SK-N-SH (cell line): ENCODE measurements around the gene ATXN2. TPM values are rescaled to one million over a fixed set of nuclear protein-coding genes. Genes with fewer than 3 reads are reported as not detected.

Source experiments
- CTCF ChIA-PET: fragments of 300-600, 350-600 bp; formaldehyde crosslinking; extraction: SDS; loops from one replicate; lab custom pipeline; 2021; lab: Yijun Ruan, JAX
- POLR2A ChIA-PET: fragments of 350-600 bp; sonication (Branson Sonifier 250); formaldehyde crosslinking; extraction: SDS; loops from one replicate; lab custom pipeline; 2020; ENCODE audit warnings: antibody characterized with exemption, inconsistent platforms; lab: Yijun Ruan, JAX
- DNase-seq: peaks from one replicate; pipeline ENCODE4 v3.0.0; 2012
- H2AFZ ChIP-seq: fragments of 200-600 bp; sonication (generic); 2 replicates; pipeline ENCODE4 v1.8.1; 2016; ENCODE audit warnings: antibody characterized with exemption, mild to moderate bottlenecking, low read depth
- H3F3A ChIP-seq: fragments of 200-600 bp; sonication (generic); replicated peaks from 2 replicates; pipeline ENCODE3; 2016; ENCODE audit warnings: antibody characterized with exemption, mild to moderate bottlenecking; ENCODE audit not compliant: insufficient read depth
- H3K27ac ChIP-seq, 2 experiments: fragments of 200-500 bp in 1 of 2; fragments of 200-600 bp in 1 of 2; sonication (Bioruptor generic) in 1 of 2; sonication (generic), shearing (Covaris generic) in 1 of 2; 2 replicates each; pipeline versions ENCODE4 v1.5.1 to v1.6.1; 2014 to 2016; ENCODE audit warnings: low read depth in 2 of 2, inconsistent platforms in 1 of 2, low read length in 1 of 2, mild to moderate bottlenecking in 1 of 2, mixed read lengths in 1 of 2
- H3K27me3 ChIP-seq: fragments of 200-600 bp; sonication (generic), shearing (Covaris generic); 2 replicates; pipeline ENCODE4 v1.6.1; 2016; ENCODE audit warnings: mixed run types; ENCODE audit not compliant: insufficient read depth
- H3K36me3 ChIP-seq, 2 experiments: fragments of 200-500 bp in 1 of 2; fragments of 200-600 bp in 1 of 2; sonication (Bioruptor generic) in 1 of 2; sonication (generic) in 1 of 2; replicated peaks in 1 of 2; 2 replicates each; pipeline versions ENCODE3 to v1.5.1; 2014 to 2016; ENCODE audit warnings: low read length in 1 of 2, mild to moderate bottlenecking in 1 of 2; ENCODE audit not compliant: insufficient read depth in 2 of 2, control insufficient read depth in 1 of 2
- H3K4me1 ChIP-seq, 2 experiments: fragments of 200-500 bp in 1 of 2; fragments of 200-600 bp in 1 of 2; sonication (Bioruptor generic) in 1 of 2; sonication (generic), shearing (Covaris generic) in 1 of 2; 2 replicates each; pipeline versions ENCODE4 v1.5.1 to v1.6.1; 2014 to 2016; ENCODE audit warnings: low read depth in 1 of 2, low read length in 1 of 2, mixed run types in 1 of 2; ENCODE audit not compliant: insufficient read depth in 2 of 2, control insufficient read depth in 1 of 2
- H3K4me2 ChIP-seq: fragments of 200-600 bp; sonication (generic), shearing (Covaris generic); 2 replicates; pipeline ENCODE4 v1.6.1; 2017; ENCODE audit warnings: mixed run types
- H3K4me3 ChIP-seq, 2 experiments: fragments of 200-500 bp in 1 of 2; fragments of 200-600 bp in 1 of 2; sonication (Bioruptor generic) in 1 of 2; sonication (generic), shearing (Covaris generic) in 1 of 2; 2 replicates each; pipeline versions ENCODE4 v1.5.1 to v1.8.1; 2014 to 2016; ENCODE audit warnings: low read depth in 2 of 2, inconsistent platforms in 1 of 2, low read length in 1 of 2, mild to moderate bottlenecking in 1 of 2, mixed read lengths in 1 of 2, moderate library complexity in 1 of 2
- H3K79me2 ChIP-seq: fragments of 200-600 bp; sonication (generic); 2 replicates; pipeline ENCODE4 v1.8.1; 2017; ENCODE audit warnings: mild to moderate bottlenecking; ENCODE audit not compliant: insufficient read depth
- H3K9ac ChIP-seq: fragments of 200-600 bp; sonication (generic); 2 replicates; pipeline ENCODE4 v1.6.1; 2017; ENCODE audit warnings: mixed run types
- H3K9me2 ChIP-seq: fragments of 200-600 bp; sonication (generic); 2 replicates; pipeline ENCODE4 v1.6.1; 2017; ENCODE audit warnings: mixed run types
- H3K9me3 ChIP-seq: fragments of 200-600 bp; sonication (generic); 2 replicates; pipeline ENCODE4 v1.6.1; 2017; ENCODE audit warnings: mixed run types, mild to moderate bottlenecking, moderate library complexity
- H4K20me1 ChIP-seq: fragments of 200-600 bp; sonication (generic); 2 replicates; pipeline ENCODE4 v1.6.1; 2017; ENCODE audit warnings: mild to moderate bottlenecking, mixed run types; ENCODE audit not compliant: insufficient read depth
- FOXM1 ChIP-seq: IDR thresholded peaks from 2 replicates; pipeline ENCODE4 v1.4.0; 2012; ENCODE audit warnings: low read depth, mild to moderate bottlenecking
- GABPA ChIP-seq: IDR thresholded peaks from 2 replicates; pipeline ENCODE4 v1.4.0; 2012; ENCODE audit warnings: low read depth, mild to moderate bottlenecking
- IRF3 ChIP-seq: fragments of 150-350 bp; IDR thresholded peaks from 2 replicates; pipeline ENCODE4 v1.6.1; 2016; ENCODE audit warnings: mild to moderate bottlenecking, low read depth, low read length
- MAX ChIP-seq: IDR thresholded peaks from 2 replicates; pipeline ENCODE4 v1.4.0; 2012; ENCODE audit warnings: low read depth
- MEF2A ChIP-seq: IDR thresholded peaks from 2 replicates; pipeline ENCODE4 v1.4.0; 2012; ENCODE audit warnings: low read depth, borderline replicate concordance
- NFIC ChIP-seq: IDR thresholded peaks from 2 replicates; pipeline ENCODE4 v1.4.0; 2012; ENCODE audit warnings: borderline replicate concordance
- POLR2AphosphoS5 ChIP-seq: IDR thresholded peaks from 2 replicates; pipeline ENCODE4 v1.6.1; 2012; ENCODE audit warnings: low read depth, low read length
- RAD21 ChIP-seq: IDR thresholded peaks from 2 replicates; pipeline ENCODE4 v1.6.1; 2012; ENCODE audit warnings: mild to moderate bottlenecking, low read length
- RCOR1 ChIP-seq: fragments of 150-350 bp; IDR thresholded peaks from 2 replicates; pipeline ENCODE4 v1.6.1; 2017; ENCODE audit warnings: antibody characterized with exemption, low read length
- REST ChIP-seq: IDR thresholded peaks from 2 replicates; pipeline ENCODE4 v1.6.1; 2012; ENCODE audit warnings: mild to moderate bottlenecking, low read depth, low read length, moderate library complexity
- RFX5 ChIP-seq: IDR thresholded peaks from 2 replicates; pipeline ENCODE4 v1.6.1; 2012; ENCODE audit warnings: mild to moderate bottlenecking, improper control_type of control experiment, low read length
- TAF1 ChIP-seq: IDR thresholded peaks from 2 replicates; pipeline ENCODE4 v1.6.1; 2012; ENCODE audit warnings: low read depth, mild to moderate bottlenecking, low read length, moderate library complexity, borderline replicate concordance
- TEAD4 ChIP-seq: IDR thresholded peaks from 2 replicates; pipeline ENCODE4 v1.4.0; 2012; ENCODE audit warnings: mild to moderate bottlenecking, borderline replicate concordance; ENCODE audit not compliant: insufficient read depth
- YY1 ChIP-seq: IDR thresholded peaks from 2 replicates; pipeline ENCODE4 v1.4.0; 2012; ENCODE audit warnings: low read depth, mild to moderate bottlenecking
- WGBS: methylation state at CpG from one replicate; pipeline ENCODE4 v1.1.6; 2017; ENCODE audit warnings: low lambda C conversion rate; 5-methylcytosine and 5-hydroxymethylcytosine counted together
- polyA plus RNA-seq, 3 experiments: library from polyadenylated mRNA; depleted of rRNA; stranded (reverse); fragments of >200 nt; gene quantifications; 2 replicates each; pipeline ENCODE4 v1.2.3, GENCODE V29; 2012

ATXN2 gene
- polyA plus RNA-seq, 1 of the 3 experiments (the other 2 are of a cell fraction): 35.7 TPM

- H3K9ac ChIP-seq: no peak overlapping the region
- H3K79me2 ChIP-seq: peaks cover 100% of the 10 kb centered on the region
- peaks cover 3 to 44% of the 10 kb centered on the region in 2 experiments for H3K36me3 ChIP-seq
- peaks cover 8 to 19% of the 10 kb centered on the region in 2 experiments; a peak in 3 of 4 replicates for H3K4me1 ChIP-seq
- no peaks in the 10 kb centered on the region for H3K27me3 ChIP-seq
- no peak overlapping the region for H3K4me3 ChIP-seq
- WGBS: 97% methylated on average over 43 of the region's 67 CpGs
- CTCF ChIA-PET: interaction anchor here (2.9 kb wide), 1 partner anchor 21 kb away, joined by 10 read pairs; no protein-coding TSS in a partner anchor
- H3K9me2 ChIP-seq: no peaks in the 10 kb centered on the region
- H2AFZ ChIP-seq: no peak overlapping the region
- POLR2A ChIA-PET: no interaction called here
- no peaks in the 10 kb centered on the region for H3K9me3 ChIP-seq
- no peak overlapping the region for H3K4me2 ChIP-seq
- no peak overlapping the region for H3K27ac ChIP-seq
- H4K20me1 ChIP-seq: peaks cover 82% of the 10 kb centered on the region
- TF ChIP-seq GABPA: no peak
- no peak for TF ChIP-seq POLR2AphosphoS5
- no peak for TF ChIP-seq NFIC
- no peak for TF ChIP-seq IRF3
- no peak for TF ChIP-seq RCOR1
- TF ChIP-seq MAX: no peak
- no peak for TF ChIP-seq RFX5
- TF ChIP-seq YY1: no peak
- TF ChIP-seq REST: no peak
- TF ChIP-seq RAD21: no peak
- TF ChIP-seq TAF1: no peak
- no peak for TF ChIP-seq FOXM1
- TF ChIP-seq MEF2A: no peak
- TF ChIP-seq TEAD4: no peak
- peaks cover 23% of the 10 kb centered on the region for H3F3A ChIP-seq
- no peak for DNase-seq
Observed at GRCh38 chr12:111417784-111418593, 181.1 kb downstream of the ATXN2 start.
